Measurements from ENCODE around the gene KIF21B.

- no peak for TF ChIP-seq CTCF (IDR thresholded peaks at IDR 0.05)
- no peak for TF ChIP-seq POLR2A (IDR thresholded peaks at IDR 0.05)
Measured at GRCh38 chr1:200938955-200939354, 84.6 kb downstream of the KIF21B start.

Data from thyroid gland (tissue), 4 donors.